HG03108 (cell line): ENCODE results near the gene OR52A5.

Experiments
- ATAC-seq: cut with Tn5 transposase; IDR thresholded peaks from one replicate; pipeline ENCODE4 v1.9.1; 2021; ENCODE audit warnings: moderate library complexity; ENCODE audit not compliant: unreplicated experiment

The OR52A5 gene

GRCh38 chr11:5117588-5117987 lies 20.6 kb downstream of the OR52A5 start:
- no peak for ATAC-seq

- ATAC-seq, result no peak
These were observed 22.8 kb downstream of the OR52A5 start for GRCh38 chr11:5115339-5115738.

GRCh38 chr11:5107285-5107684 lies 30.9 kb downstream of the OR52A5 start:
- ATAC-seq, result no peak

- no peak for ATAC-seq
These were observed 35.1 kb downstream of the OR52A5 start for GRCh38 chr11:5103066-5103465.

GRCh38 chr11:5102246-5102645 lies 35.9 kb downstream of the OR52A5 start:
- no peak for ATAC-seq

- ATAC-seq, result no peak
These were observed 42.1 kb downstream of the OR52A5 start for GRCh38 chr11:5096011-5096410.

- ATAC-seq, result no peak
These were observed 45.2 kb downstream of the OR52A5 start for GRCh38 chr11:5092821-5093585.

GRCh38 chr11:5090668-5091067 lies 47.5 kb downstream of the OR52A5 start:
- ATAC-seq, result no peak

GRCh38 chr11:5088556-5088955 lies 49.6 kb downstream of the OR52A5 start:
- ATAC-seq, result no peak

GRCh38 chr11:5083602-5084001 lies 54.6 kb downstream of the OR52A5 start:
- no peak for ATAC-seq

GRCh38 chr11:5081405-5081804 lies 56.8 kb downstream of the OR52A5 start:
- ATAC-seq, result no peak
